Measurements from ENCODE around the gene CNTNAP2. TPM values are rescaled to one million over a fixed set of nuclear protein-coding genes. Genes with fewer than 3 reads are reported as not detected.

The CNTNAP2 gene
- total RNA-seq, 2 donors from 2014 or later = not detected

DNA sequence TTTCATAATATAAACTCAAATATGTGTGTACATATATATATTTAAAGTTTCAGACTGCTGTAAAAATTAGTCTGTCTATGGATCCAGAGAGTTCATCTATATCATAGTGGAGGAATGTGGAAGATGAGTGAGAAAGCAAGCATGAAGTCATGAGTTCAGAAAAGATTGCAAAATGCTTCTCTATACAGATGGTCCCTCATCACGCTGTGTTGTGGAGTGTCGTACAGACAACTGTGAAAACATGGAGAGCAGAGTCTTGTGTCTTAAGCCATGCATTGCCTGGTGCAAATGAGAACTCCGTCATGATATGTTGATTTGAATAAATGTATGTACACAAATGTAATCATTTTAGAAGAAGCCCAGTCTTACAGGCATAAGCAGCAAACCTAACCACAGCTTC, 316.9 kb downstream of the CNTNAP2 start:
- no peak for ATAC-seq
- Mint-ChIP-seq H3K27me3 (no peaks in the 10 kb centered on the region), H3K36me3 (no peaks in the 10 kb centered on the region), H3K27ac (no peak overlapping the region), H3K4me1 (ENCODE audit: low read depth in 2 of 2) (no peaks in the 10 kb centered on the region), H3K9me3 (peaks cover 8% of the 10 kb centered on the region), H3K4me3 (no peak overlapping the region)
- no peak for DNase-seq (ENCODE audit: low spot score)

DNA sequence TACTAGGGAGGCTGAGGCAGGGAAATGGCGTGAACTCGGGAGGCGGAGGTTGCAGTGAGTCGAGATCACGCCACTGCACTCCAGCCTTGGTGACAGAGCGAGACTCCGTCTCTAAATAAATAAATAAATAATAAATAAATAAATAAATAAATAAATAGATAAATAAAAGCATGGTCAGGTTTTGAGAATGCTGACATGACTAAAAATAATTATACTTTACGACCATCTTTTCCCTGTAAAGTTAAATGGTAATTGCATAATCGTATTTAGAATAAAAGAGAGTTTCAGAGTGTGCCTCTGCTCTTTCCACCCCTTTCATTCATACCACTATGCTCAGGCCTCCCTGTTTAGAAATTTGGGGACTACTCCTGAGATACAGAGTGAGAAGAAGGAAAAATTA, 326.5 kb downstream of the CNTNAP2 start:
- H3K4me1 Mint-ChIP-seq (ENCODE audit: low read depth in 2 of 2) = no peaks in the 10 kb centered on the region
- H3K9me3 Mint-ChIP-seq = peaks cover 12% of the 10 kb centered on the region
- no peak overlapping the region for H3K4me3 Mint-ChIP-seq
- ATAC-seq = no peak
- H3K27me3 Mint-ChIP-seq = no peaks in the 10 kb centered on the region
- no peak overlapping the region for H3K27ac Mint-ChIP-seq
- no peaks in the 10 kb centered on the region for H3K36me3 Mint-ChIP-seq
- no peak for DNase-seq (ENCODE audit: low spot score)

DNA sequence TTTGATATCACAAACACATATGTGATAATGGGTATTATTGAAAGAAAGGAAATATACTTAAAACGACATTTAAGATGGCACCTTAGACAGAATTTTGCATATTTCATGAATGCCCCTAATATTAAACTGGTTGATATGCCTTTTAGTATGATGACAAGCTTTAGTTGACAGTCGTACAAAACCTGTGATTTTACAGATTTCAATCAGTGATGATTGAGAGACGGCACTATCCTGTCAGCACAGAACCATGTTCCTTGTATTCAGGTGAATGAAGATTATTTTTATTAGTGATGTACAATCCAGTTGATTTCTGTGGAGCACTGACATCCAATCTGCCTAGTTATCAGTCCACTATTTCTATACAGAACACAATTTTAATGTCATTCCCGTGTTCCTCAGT, 333.0 kb downstream of the CNTNAP2 start:
- DNase-seq (ENCODE audit: low spot score) = no peak
- Mint-ChIP-seq H3K36me3 (no peaks in the 10 kb centered on the region), H3K27ac (no peak overlapping the region), H3K27me3 (no peaks in the 10 kb centered on the region), H3K9me3 (peaks cover 14% of the 10 kb centered on the region), H3K4me1 (ENCODE audit: low read depth in 2 of 2) (no peaks in the 10 kb centered on the region), H3K4me3 (no peak overlapping the region)
- no peak for ATAC-seq

DNA sequence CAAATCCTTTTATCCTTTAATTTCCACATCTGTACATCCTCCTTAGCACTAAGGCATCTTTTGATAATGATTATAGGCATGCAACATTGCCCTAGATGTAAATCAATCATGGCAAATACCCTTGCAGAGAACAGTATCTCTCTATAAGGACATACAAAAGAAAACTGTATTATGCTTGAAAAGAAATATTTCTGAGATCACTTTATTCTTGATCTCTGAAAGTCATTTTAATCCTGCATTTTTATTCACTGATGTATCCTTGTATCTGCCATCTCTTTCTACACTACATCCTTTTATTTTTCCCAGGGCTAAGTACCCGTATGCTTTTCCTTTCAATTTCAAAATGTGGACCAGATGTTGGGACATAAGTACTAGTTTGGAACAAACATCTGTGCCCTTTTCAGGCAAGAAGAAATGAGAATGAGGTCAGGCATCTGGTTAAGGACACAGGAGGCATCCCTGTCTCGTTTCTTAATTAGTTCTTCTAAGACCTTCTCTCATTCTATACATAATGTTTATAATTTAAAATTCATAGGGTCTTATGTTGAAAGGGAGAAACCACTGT, 338.6 kb downstream of the CNTNAP2 start:
- Mint-ChIP-seq H3K9me3 (peaks cover 19% of the 10 kb centered on the region), H3K27ac (no peak overlapping the region), H3K4me3 (no peak overlapping the region), H3K4me1 (ENCODE audit: low read depth in 2 of 2) (no peaks in the 10 kb centered on the region), H3K36me3 (no peaks in the 10 kb centered on the region), H3K27me3 (no peaks in the 10 kb centered on the region)
- DNase-seq (ENCODE audit: low spot score) = no peak
- ATAC-seq = no peak

DNA sequence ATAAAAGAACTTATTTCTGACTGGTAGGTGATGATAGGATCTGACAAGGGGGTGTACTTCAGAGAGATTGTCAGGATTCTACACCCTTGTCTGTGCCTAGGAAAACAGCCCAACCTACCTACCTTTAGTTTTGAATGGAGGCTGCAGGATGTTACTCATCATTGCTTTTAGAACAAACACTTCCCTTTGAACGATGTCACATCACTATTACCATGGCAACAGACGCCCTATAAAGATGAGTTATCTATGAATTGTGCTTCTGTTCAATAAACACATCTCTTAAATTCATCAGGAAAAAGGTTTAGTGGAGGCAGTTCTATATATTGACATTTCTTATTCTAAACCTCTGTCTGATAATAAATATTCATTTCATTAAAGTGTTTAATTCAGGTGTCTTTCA, 362.4 kb downstream of the CNTNAP2 start:
- no peak for ATAC-seq
- Mint-ChIP-seq H3K9me3 (peaks cover 16% of the 10 kb centered on the region), H3K4me3 (no peak overlapping the region), H3K36me3 (peaks cover 5% of the 10 kb centered on the region), H3K4me1 (ENCODE audit: low read depth in 2 of 2) (no peaks in the 10 kb centered on the region), H3K27me3 (no peaks in the 10 kb centered on the region), H3K27ac (no peak overlapping the region)
- DNase-seq (ENCODE audit: low spot score) = no peak

DNA sequence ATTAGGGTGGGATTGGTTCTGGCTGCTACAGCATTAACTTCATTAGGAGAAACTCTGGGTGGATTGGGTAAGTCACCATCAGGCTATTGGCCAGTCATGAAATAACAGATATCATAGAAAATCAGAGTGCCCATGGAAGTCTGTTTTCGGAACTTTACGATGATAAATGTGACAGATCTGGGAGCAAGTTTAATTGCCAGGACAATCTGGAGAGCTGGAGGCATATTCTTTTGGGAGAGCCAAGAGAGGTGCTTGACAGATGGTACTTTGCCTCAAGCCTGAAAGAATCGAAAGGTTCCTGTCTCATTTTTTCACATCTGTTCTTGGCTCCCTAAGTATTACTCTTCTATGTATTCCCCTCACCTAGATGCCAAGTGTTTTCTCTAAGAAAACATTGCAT, 369.9 kb downstream of the CNTNAP2 start:
- Mint-ChIP-seq H3K9me3 (peaks cover 15% of the 10 kb centered on the region), H3K4me3 (no peak overlapping the region)
- no peak for ATAC-seq

DNA sequence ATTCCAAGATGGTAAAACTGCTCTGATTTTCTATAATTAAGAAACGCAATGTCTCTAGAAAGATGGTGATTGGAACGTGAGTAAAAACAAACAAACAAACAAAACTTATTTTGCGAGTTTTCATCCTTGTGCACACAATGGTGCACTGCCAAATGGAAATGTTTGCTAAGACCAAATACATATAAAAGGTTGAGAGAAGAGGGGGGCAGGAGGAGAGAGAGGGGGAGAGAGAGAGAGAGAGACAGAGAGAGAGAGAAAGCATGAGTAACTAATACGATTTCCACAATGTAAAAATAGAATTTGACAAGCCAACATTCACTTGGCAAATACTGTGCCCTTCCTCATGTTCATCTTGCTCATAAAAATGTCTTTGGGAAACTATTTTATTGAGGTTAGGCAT, 375.4 kb downstream of the CNTNAP2 start:
- no peak overlapping the region for H3K27ac Mint-ChIP-seq
- no peaks in the 10 kb centered on the region for H3K27me3 Mint-ChIP-seq
- peaks cover 22% of the 10 kb centered on the region for H3K9me3 Mint-ChIP-seq
- ATAC-seq (no peak), DNase-seq (ENCODE audit: low spot score) (no peak)
- no peaks in the 10 kb centered on the region for H3K4me1 Mint-ChIP-seq (ENCODE audit: low read depth in 2 of 2)
- no peak overlapping the region for H3K4me3 Mint-ChIP-seq
- H3K36me3 Mint-ChIP-seq = peaks cover 6% of the 10 kb centered on the region

More for the DNA sequence above, 369.9 kb downstream of the CNTNAP2 start:
- Mint-ChIP-seq H3K36me3 (no peaks in the 10 kb centered on the region), H3K27me3 (no peaks in the 10 kb centered on the region), H3K4me1 (ENCODE audit: low read depth in 2 of 2) (no peaks in the 10 kb centered on the region), H3K27ac (no peak overlapping the region)
- no peak for DNase-seq (ENCODE audit: low spot score)

DNA sequence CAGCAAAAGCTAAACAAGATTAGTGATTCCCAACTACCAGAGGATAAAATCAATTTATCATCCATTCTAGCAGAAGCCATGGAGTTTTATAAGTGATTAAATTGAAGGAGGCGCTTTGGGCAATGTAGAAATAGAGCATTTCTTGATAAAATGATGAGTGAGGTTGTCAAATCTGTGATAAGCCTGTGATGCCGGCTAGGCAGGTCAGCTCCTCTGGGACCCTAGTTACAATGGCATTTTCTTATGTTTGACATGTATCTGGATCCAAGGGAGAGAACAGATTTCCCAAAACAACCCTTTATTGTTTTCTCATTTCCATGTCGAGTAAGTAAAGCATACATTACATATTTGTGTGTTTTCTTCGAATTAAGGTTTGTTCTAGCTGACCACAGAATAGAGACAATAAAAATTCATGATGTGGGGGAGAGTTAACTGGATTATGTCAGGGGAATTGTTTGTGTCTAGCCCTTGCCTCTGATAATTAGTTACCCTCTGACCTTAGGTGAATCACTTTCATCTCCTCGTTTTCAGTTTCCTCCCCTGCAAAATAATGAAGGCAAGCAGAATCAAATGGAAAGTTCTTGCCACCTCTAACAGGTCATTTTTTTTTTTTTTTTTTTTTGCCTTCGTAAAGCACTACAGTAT, 378.5 kb downstream of the CNTNAP2 start:
- DNase-seq (ENCODE audit: low spot score) = no peak
- Mint-ChIP-seq H3K36me3 (peaks cover 6% of the 10 kb centered on the region), H3K27ac (no peak overlapping the region), H3K9me3 (peaks cover 12% of the 10 kb centered on the region), H3K27me3 (no peaks in the 10 kb centered on the region), H3K4me3 (no peak overlapping the region), H3K4me1 (ENCODE audit: low read depth in 2 of 2) (no peaks in the 10 kb centered on the region)
- ATAC-seq = no peak

DNA sequence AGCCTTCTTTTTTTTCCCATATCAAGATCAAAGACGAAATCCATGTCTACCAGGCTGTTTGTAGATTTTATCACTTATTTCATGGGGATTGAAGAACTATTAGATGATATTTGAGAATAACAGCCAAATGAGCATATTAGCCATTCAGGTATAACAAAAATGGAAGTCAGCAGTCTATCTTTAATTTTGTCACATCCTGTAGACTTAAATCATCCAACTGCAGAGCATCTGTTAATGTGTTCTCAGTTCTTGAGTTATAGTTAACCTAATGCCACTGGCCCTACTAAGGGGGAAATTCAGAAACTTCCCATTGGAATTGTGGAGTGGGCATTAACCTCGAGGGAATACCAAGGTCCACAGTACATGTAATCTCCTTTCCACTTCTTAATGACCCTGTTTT, 380.1 kb downstream of the CNTNAP2 start:
- no peak overlapping the region for H3K4me3 Mint-ChIP-seq
- peaks cover 6% of the 10 kb centered on the region for H3K36me3 Mint-ChIP-seq
- H3K4me1 Mint-ChIP-seq (ENCODE audit: low read depth in 2 of 2) = no peaks in the 10 kb centered on the region
- H3K27ac Mint-ChIP-seq = no peak overlapping the region
- H3K9me3 Mint-ChIP-seq = peaks cover 17% of the 10 kb centered on the region
- DNase-seq (ENCODE audit: low spot score) = no peak
- H3K27me3 Mint-ChIP-seq = no peaks in the 10 kb centered on the region
- no peak for ATAC-seq

DNA sequence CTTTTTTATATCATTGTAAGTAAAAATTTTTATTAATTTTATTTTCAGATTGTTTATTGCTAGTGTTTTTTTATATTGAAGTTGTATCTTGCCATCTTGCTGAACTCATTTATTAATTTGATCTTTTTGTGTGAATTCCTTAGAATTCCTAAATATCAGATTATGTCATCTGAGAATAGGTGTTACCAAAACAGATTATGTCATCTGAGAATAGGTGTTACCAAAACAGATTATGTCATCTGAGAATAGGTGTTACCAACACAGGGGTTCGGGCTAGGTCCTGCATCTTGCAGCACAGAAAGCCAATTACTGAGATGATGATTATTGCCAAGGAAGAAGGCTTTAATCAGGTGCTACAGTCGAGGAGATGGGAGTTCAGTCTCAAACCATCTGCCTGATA, 383.4 kb downstream of the CNTNAP2 start:
- H3K36me3 Mint-ChIP-seq = peaks cover 9% of the 10 kb centered on the region
- no peak overlapping the region for H3K4me3 Mint-ChIP-seq
- ATAC-seq (no peak), DNase-seq (ENCODE audit: low spot score) (no peak)
- H3K9me3 Mint-ChIP-seq = peaks cover 22% of the 10 kb centered on the region
- no peak overlapping the region for H3K27ac Mint-ChIP-seq
- no peaks in the 10 kb centered on the region for H3K4me1 Mint-ChIP-seq (ENCODE audit: low read depth in 2 of 2)
- no peaks in the 10 kb centered on the region for H3K27me3 Mint-ChIP-seq

DNA sequence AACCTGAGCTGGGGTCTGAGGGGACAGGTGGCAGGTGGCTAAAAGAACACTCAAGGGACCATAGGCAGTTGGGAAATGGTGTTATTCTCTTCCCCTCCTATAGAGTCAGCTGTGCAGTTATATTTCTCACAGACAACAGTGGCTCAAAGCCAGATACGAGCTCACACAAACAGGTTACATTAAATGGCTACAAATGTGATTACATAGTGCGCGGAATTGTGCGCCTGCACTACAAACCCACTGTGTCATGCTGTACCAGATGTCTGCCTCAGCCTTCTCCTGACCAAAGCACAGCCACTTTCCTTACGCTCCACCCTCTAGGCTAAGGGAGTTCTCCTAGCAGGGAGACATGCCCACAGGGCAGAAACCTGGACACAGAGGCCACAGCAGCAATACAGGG, 387.2 kb downstream of the CNTNAP2 start:
- no peak for ATAC-seq
- H3K4me1 Mint-ChIP-seq (ENCODE audit: low read depth in 2 of 2) = no peaks in the 10 kb centered on the region

DNA sequence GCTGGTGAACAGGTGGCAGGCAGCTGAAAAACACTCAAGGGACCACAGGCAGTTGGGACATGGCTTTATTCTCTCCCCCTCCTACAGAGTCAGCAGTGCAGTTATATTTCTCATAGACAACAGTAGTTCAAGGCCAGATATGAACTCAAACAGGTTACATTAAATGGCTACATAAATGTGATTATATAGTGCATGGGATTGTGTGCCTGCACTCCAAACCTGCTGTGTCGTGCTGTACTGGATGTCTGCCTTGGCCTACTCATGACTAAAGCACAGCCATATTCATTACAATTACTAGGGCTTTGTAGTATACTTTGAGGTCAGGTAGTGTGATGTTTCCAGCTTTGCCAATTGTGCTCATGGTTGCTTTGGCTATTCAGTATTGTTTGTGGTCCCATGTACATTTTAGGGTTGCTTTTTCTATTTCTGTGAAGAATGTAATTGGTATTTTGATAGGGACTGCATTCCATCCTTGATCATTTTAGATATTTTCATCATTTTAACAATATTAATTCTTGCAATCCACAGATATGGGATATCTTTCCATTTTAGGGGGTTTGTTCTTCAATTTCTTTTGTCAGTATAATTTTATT, 393.6 kb downstream of the CNTNAP2 start:
- no peaks in the 10 kb centered on the region for H3K4me1 Mint-ChIP-seq (ENCODE audit: low read depth in 2 of 2)
- H3K4me3 Mint-ChIP-seq = no peak overlapping the region
- H3K36me3 Mint-ChIP-seq = peaks cover 10% of the 10 kb centered on the region
- no peak for DNase-seq (ENCODE audit: low spot score)
- no peak overlapping the region for H3K27ac Mint-ChIP-seq
- no peaks in the 10 kb centered on the region for H3K27me3 Mint-ChIP-seq
- ATAC-seq = no peak
- peaks cover 16% of the 10 kb centered on the region for H3K9me3 Mint-ChIP-seq

More for the DNA sequence above, 387.2 kb downstream of the CNTNAP2 start:
- Mint-ChIP-seq H3K27me3 (no peaks in the 10 kb centered on the region), H3K9me3 (peaks cover 22% of the 10 kb centered on the region), H3K4me3 (no peak overlapping the region), H3K27ac (no peak overlapping the region), H3K36me3 (peaks cover 4% of the 10 kb centered on the region)
- DNase-seq (ENCODE audit: low spot score) = no peak

DNA sequence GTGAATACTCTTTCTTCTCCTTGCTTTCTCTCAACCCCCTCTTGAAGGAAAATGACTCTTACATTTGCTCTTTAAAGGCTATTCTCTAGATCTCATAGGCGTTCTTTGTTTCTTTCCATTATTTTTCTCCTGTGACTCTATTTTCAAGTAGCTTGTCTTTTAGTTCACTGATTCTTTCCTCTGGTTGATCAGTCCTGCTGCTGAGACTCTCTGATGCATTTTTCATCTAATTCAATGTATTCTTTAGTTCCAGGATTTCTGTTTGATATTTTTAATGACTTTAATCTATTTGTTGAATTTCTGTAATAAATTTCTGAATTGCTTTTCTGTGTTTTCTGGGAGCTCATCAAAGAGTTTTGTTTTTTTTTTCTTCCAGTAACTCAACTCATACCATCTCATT, 397.7 kb downstream of the CNTNAP2 start:
- Mint-ChIP-seq H3K27me3 (no peaks in the 10 kb centered on the region), H3K9me3 (peaks cover 17% of the 10 kb centered on the region), H3K27ac (no peak overlapping the region), H3K4me3 (no peak overlapping the region), H3K4me1 (ENCODE audit: low read depth in 2 of 2) (no peaks in the 10 kb centered on the region), H3K36me3 (peaks cover 10% of the 10 kb centered on the region)
- DNase-seq (ENCODE audit: low spot score) (no peak), ATAC-seq (no peak)

DNA sequence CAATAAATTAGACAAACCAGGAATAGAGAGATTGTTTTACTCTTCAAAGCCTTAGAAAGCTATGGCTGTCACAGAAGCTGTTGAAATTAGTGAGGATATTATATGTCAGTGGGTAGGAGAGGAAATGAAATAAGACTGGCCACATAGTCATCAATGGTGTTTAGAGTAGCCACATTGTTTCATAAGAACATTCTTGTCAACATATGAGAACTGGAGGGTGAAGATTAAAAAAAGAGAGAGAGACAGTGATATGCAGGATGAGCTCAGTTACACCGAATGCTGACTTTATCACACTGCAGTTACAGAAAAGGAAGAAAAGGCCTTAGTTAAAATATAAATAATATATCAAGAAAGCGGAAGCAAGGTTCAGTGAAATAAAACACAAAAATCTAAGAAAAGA, 412.0 kb downstream of the CNTNAP2 start:
- Mint-ChIP-seq H3K4me3 (no peak overlapping the region), H3K36me3 (peaks cover 4% of the 10 kb centered on the region), H3K27ac (no peak overlapping the region), H3K9me3 (peaks cover 15% of the 10 kb centered on the region), H3K27me3 (no peaks in the 10 kb centered on the region), H3K4me1 (ENCODE audit: low read depth in 2 of 2) (no peaks in the 10 kb centered on the region)
- no peak for ATAC-seq
- DNase-seq (ENCODE audit: low spot score) = no peak
